Stimulated activated CD8-positive, alpha-beta memory T cell treated with anti-CD3 and anti-CD28 coated beads, Interleukin-7, amount 100 ng/mL, for 24 hours (primary cell): ENCODE data around the gene MNX1.

Source experiments
- DNase-seq: peaks from one replicate; pipeline ENCODE4 v3.0.0-alpha.2; 2020; ENCODE audit warnings: low read depth

The MNX1 gene

DNA sequence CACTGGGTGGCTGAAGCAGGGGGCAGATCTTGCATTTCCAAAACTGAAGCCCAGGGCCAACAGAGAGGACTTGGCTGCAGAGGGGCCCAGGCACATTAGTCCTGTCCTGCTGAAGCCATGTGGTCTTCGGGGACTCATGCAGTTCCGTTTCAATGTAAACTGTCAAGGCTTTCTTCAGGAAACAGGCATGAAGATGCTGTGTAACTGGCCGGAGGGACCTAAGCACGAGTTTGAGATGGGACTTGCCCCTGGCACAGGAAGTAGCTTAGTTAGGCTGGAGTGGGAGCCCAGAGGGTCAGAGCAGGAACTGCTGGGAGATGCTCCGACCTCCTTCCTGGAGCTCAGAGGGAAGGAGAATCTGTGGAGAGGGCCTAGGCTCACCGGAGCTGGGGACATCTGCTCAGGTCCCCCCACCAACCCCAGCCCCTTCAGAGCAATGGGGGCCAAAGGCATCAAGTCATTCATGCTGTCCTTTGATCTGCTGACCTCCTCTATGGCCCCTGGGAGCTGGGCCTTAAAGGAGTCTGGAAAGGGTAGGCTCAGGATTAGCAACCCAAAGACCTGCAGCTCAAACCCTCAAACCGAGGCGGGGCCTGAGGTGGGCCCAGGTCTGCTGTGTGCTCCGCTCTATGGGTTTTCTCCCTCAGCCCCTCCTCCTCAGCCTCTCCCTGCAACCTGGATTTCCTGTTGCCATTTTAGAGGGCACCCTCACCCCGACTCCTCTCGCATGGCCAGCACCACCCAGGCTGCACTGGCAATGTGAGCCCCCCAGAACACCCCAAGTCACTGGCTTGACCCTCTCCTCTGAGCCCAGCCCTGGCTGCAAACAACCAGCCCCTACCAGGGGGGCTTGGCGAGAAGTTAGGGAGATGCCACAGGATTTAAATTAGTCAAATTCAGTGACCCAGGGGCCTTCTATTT is 4.4 kb upstream of the MNX1 start:
- DNase-seq, result no peak

DNA sequence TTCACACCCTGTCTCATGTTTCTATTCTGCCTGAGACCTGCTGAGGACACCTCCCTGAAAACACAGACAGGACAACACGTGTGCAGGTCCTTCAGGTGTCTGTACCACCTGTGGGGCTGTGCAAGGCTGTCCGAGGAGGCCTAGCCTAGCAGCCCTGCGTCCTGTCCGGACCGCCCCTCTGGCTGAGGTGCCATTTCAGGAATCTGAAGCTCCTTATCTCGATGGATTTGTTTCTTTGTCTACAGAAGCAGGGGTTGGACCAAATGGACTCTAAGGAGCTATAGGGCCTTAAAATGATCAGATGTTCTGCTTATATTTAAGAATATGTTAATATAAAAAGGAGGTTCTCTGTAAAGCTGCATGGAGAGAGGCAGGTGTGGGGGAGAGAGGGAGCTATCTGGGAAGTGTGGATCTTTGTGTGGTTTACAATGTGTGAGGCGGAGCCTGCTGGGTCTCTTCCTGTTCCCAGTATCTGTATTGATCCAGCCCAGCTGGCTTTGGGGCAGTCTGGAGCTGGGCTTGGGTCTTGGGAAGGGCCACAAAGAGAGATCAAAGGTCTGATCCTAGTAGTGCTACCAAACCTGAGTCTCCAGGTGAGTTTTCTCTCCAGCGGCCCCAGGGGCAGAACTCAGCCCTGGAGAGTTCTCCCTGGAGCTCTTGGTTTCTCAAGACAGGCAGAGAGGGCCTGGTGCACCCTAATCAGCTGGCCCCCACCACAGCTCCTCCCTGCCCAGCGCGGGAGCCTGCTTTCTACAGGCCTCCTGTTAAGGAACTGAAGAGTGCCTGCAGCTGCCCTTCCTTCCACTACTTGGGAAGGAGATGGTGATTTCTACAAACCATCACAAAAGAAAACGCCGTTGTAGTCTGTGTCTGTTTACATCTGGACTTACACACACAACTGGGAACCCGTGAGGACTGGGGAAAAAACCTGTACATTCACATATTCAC is 3.4 kb upstream of the MNX1 start:
- DNase-seq, result no peak

DNA sequence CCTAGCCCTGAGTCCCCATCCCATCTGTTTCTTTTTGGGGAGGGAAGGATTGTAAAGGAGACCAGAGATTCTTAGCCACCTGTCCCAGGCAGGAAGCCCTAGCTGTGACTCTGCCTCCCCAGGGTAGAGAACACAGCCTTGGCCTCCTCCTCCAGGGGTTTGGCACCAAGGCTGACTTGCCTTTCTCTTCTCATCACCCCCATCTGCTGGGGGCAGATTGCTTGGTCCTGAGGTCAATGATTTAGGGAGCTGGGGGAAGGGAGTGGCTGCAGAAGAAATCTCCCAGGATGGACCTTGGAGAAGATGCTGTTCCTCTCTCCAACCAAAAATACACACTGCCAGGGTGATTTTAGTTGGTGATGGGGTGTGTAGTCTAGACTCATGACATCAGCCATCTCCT is 2.6 kb upstream of the MNX1 start:
- DNase-seq, result no peak

DNA sequence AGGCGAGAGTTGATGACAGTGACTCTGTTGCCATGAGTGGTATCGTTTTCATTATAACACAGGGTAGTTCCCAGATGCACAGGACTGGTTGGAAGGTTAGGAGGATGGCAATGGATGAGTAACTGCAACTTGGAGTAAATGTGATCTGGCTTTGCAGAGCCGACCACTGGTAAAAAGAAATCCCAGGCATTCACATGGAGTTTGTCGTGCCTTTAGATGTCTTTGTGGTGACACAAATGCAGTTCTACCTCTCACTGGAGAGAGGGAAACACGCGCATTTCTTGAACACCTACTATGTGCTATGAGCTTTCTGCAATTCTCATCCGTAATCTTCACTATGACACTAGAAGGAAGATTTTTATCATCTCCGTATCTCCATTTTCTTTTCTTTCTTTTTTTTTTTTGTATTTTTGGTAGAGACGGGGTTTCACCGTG is 1.7 kb upstream of the MNX1 start:
- no peak for DNase-seq

DNA sequence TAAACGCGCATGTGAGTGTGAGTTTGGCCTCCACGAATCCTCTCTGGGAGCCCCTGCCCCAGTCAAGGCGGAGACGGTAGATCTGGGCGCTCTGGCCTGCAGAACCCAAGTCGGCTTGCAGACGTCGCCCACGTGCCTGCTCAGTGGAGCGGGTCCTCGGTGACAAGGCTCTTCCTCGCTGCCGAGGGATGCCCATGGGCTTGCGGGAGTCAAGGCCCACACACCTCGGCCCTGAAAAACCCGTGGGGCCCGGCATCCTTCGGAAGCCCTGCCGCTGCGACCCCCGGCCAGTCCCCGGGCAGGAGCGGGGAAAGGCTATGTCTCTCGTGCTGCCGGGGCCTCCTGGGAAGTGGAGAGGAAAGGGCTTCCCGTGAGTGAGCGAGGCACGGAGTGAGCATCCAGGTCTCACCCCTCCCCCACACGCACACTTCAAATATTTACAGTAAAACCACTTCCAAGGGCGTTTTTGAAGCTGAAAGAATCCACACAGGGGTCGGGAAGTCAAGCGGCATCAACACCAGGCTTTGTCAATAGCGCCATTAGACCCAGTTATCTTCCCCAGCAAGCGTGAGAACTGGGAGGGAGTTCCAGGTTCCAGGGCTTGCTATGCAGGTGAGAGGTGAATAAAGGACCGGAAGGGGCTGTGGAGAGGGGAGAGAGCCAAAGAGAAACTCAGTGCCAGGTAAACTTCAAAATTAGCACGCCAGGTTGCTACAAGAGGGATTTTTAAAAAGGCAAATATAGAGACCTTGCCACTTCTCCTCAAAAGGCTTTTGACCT is 1.1 kb upstream of the MNX1 start:
- DNase-seq, result no peak

DNA sequence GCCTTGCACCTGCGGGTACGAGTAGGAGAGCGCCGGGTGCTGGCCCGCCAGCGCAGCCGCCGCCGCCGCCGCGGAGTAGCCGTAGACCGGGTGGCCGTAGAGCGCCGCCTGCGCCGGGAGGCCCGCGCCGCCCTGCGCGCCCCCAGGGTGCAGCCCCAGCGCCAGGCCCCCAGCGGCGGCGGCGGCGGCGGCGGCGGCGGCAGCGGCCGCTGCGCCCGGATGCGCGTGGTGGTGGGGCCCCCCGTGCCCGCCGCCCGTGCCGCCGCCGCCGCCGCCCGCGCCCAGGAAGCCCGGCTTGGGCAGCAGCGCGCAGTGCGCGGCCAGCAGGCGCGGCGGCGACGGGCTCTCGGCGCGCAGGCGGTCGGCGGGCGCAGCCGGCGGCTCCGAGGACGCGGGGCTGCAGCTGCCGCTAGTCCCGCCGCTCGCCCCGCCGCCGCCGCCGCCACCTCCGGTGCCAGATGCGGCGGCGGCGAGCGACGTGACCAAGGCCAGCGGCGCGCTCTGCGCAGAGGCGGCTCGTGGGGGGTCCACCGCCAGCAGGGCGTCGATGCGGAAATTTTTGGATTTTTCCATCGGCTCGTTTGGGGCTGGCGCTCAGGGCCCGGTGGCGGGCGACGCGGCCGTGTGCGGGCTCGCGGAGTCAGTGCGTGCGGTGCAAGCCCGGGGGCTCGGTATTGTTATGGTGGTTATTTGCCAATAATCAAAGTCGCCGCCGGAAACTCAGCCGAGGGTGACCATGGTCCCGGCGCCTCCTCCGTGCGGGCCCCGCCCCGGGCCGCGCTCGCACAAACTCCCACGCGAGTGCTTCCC is 480 bp downstream of the MNX1 start:
- DNase-seq, result no peak

DNA sequence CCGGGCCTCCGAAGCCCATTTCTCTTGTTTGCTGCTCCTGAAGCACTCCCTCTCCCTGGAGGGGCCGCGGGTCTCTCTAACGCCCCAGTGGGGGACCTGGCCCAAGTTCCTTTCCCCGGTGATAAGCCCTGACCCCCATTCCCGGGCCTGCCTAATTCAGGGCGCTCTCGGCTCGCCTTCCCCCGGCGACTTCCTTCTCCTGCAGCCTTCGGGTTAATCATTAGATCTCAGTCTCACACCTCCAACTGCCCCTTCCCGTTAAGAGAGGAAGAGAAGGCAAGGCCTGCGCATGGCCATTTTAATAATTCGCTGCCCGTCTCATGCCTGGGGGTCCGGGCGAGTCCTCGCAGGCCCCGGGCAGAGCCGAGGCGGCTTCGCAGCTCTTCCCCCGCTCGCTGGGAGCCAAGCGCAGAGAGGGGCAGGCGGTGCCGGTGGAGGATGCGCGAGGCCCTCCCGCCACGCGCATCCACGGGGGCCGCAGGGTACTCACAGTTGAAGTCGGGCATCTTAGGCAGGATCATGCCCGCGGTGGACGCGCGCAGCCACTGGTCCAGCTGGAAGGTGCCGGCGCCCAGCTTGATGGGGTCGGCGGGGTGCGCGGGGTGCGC is 1.2 kb downstream of the MNX1 start:
- DNase-seq, result no peak

DNA sequence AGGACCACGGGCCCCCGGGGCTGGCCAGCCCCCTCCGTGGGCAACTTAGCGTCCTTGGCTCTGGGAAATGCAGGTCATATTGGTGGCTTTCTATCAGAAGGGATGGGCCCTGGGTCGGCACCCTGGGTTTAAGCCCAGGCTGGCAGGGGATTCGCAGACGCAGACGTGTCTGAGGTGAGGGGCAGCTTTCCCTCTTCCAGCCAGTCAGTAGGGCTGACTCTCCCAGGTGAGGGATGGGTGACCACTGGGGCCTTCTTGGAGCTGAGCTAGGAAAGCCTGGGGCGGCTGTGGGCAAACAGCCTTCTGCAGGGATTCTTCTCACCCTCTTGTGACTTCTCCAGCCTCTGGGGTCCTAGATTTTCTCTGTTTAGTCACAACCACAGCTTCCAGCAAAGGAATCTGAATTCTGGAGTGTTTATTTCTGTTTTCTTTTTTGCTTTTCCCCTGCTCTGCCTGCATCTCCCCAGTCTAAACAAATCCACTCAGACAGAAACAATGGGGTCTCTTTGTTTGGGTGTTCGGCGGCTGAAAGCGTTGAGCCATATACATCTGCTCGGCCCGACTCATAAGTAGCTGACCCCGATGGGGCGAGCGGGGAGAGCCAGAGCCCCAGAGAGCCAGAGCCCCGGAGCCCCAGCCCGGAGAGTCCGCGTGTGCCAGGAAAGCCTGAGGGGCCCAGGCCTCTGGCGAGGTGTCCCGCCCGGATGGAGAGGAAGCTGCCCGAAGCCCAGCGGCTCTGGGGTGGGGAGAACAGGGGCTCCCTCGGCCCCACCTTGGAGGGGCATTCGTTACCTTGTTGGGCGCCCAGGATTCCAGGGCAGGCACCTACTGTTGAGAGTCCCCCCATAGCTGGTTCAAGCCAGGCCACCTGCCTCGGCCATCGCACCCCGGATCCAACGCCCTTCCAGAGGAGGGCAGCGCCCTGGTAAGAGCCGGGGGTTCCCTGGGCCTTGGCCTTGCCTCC is 2.0 kb downstream of the MNX1 start:
- no peak for DNase-seq

DNA sequence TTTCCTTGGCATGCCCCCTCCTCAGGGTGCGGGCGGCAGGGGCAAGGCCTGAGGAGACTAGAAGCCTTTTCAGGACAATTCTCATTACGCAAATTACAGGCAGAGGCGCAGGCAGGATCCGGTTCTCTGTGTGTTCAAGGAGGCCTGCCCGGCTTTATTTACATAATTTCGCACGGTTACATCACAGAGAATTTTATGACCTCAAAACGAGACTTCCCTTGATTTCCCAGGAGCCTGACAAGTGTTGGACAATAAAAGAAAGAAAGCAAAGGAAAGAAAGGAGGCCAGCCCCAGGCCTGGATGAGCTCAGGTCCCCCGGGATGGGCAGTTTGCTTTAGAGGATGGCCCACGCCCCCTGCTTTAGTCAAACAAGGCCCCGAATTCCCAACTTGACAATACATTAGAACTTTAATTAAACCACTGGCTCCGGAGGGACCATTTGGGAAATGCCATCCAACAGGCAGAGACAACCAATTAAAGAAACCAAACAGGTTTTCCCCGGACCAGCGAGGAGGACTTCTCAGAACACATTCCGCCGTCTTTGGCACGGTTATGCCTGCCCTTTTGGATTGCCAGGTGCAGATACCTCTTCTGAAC is 2.9 kb downstream of the MNX1 start:
- DNase-seq, result no peak

DNA sequence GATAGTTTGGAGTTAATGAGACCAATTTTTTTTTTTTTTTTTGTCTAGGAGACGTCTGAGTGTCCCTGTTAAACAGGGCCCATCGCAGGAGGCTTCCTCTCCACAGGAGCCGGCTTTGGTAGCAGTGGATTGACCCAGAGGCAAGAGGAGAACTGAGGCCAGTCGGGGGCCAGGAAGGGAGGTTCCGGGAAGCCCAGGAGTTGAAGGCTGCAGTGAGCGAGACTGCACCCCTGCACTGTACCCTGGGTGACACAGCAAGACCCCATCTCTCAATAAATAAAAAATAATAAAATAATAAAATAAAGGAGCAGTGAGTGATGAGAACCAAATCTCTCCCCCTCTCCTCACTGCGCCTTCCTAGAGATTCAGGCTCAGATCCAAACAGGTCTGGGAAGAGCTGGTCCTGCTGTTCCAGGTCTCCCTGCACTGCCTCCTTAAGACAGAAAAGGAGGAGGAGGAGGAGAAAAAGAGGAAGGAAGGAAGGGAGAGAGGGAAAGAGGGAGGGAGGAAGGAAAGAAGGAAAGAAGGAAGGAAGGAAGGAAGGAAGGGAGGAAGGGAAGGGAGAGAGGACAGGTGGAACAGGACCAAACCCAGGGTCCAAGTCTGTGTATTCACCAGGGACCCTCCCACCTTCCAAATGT is 3.5 kb downstream of the MNX1 start:
- no peak for DNase-seq

DNA sequence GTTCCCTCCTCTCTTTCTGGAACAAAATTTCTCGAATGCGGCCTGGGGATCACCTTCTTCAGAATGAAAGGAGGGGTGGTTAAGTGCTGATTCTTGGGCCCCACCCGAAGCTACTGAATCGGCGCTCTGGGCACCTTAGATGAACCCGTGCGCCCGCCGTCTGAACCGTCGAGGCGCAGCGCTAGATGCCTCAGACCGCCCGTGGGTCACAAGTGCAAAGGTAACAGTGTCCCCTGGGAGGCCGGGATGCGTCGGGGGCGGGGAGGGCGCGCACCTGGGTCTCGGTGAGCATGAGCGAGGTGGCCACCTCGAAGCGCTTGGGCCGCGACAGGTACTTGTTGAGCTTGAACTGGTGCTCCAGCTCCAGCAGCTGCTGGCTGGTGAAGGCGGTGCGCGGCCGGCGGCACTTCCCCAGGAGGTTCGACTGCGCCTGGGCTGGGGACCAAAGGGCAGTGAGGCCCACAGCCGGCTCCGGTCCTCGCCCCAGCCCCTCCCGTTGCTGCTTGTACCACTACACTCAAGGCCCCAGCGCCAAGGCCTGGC is 4.2 kb downstream of the MNX1 start:
- DNase-seq, result no peak

DNA sequence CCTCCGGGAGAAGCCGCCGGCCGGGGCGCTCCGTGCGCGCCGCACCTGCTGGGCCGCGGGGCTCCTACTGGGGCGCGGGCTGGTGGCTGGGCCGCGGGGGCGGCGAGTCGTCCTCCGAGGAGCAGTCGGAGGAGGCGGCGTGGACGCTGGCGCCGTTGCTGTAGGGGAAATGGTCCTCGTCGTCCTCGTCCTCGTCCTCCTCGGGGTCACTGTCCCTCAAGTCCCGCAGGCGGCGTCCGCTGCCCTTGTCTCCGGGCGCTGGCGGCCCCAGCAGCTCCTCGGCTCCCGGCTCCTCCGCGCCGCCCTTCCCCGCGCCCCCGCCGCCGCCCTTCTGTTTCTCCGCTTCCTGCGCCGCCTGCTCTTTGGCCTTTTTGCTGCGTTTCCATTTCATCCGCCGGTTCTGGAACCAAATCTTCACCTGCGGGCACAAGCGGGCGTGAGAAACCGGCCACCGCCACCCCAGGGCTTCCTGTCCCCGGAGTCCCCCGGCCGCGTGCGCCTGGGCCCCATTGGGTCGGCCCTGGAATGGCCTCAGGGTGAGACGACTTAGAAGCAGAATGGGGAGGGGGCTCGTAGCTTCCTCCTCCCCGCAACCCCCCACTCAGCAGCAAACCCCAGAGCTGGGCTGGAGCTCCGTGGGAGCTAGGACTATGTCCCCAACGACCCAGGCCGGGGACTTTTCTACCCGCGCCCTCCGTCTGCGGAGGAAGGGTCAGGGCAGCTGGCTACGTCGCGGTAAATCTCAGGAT is 4.8 kb downstream of the MNX1 start:
- no peak for DNase-seq

DNA sequence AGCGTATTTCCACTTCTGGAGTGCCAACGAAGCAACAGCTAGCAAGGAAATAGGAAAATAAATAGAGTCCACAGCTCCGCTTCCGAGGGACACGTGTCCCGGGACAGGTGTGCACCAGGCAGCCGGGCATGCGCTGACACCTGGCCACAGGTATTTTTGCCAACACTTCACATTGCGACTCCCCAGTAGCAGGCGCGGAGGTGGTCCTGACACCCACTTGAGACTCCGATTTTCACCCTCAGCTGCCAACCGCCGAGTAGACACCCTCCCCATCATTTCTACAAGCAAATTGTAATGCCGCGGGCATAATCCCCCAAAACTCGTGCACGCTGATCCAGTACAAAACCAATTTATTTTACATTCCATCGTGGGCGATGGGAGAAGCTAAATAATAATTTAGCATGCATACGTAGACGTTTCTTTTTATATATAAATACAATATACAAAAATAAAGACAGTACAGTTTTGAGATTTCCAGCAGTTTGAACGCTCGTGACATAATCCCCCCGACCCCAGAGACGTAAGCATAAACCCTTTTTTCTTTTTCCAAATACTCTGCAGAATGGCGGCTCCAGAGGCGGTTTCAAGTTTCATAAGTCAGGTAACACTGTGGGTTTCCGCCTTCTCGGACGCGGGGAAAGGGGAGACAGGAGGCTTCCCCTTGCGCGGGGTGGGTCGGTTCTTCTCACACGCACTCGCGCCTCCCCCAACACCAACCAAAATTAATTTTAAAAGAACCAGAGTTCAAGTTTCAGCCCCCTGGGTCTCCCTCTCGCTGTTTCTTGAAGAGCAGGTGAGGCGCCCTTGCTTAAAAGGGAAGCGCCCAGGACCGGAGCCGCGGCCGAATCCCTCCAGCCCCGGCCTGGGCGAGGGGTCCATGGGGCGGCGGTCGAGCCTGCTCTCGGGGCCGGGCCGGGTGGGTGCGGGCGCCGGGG is 5.7 kb downstream of the MNX1 start:
- no peak for DNase-seq

DNA sequence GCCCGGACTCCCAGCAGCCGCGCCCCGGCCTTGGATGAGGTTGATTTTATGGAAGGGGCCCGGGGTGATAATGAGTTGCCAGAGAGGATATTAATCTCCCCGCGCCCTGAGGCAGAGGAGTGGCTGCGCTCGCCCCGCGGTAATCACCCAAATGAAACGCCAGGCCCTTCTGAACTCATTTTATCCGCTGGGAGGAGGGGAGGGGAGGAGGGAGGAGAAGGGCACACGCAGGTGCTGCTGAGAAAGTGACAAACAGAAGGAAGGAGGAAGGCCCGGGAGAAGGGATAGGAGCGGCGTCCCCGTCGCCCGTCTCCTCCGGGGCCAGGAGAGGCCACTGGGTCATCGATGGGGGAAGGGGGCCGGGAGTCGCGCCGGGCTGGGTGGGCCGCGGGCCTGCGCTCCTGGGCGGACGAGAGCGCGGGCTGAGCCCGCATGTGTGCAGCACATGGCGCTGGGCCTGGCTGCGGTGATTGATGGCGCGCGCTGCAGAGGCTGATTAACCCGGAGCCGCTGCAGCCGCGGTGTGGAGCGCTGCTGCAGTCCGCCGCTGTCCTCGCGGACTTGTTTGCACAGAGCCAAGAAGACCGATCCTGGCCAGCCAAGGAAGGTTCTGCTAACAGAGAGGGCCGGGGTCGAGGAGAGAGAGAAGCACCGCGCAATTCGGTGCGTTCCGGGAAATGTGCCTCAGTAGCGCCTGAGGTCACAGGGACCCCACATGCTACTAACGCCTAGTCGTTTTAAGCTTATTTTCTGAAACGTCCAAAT is 6.5 kb downstream of the MNX1 start:
- no peak for DNase-seq

DNA sequence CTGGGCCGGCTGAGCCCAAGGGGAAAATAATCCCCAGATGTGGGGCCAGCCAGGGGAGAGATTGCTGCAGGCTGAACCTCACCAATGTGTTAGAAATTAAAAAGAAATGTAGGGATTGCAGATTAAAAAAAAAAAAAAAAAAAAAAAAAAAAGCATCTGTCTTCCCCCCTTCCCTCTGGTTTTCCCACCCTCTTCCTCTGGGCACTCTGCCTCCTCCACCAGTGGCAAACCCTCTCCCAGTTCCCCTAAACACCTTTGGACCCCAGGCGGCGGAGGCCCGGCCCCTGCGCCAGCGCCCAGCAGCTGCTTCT is 7.1 kb downstream of the MNX1 start:
- no peak for DNase-seq

DNA sequence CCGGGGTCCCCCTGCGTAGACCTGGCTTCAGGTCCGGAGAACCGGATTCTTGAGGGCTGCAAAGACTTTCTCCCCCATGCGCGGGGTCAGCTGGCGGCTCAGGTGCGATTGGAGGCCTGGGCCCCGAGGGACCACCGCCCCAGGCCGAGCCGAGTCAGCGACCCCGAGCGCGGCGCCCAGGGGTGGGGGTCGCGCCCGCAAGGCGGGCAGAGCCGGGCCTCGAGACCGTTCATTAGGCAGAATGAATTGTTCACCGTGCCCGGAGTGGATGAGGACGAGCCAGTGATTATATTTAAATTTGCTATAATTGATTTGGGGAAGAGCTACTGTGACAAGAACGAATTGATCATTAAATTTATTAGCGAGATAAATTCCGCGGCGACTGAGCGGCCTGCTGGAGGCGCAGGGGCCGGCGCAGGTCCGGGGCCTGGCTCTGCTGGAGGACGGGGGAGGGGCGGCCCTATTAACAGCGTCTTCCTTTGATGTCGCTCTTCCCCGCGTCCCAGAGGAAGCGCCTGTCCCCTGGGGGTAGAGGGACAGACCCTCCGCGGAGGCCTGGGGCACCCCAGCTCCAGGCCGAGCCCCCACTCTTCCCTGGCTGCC is 7.5 kb downstream of the MNX1 start:
- no peak for DNase-seq
